A549 (cell line): ENCODE measurements around the gene PIGP. TPM values are rescaled to one million over a fixed set of nuclear protein-coding genes. Genes with fewer than 3 reads are reported as not detected.

ENCODE experiments used
- ATAC-seq, 2 experiments: fragments of 200-7000 bp in 1 of 2; fragments of >200 bp in 1 of 2; cut with Nextera tagmentation in 1 of 2; cut with Tn5 transposase in 1 of 2; 3 replicates each; pipeline versions ENCODE4 v1.8.0 to v1.9.1; 2018 to 2020; ENCODE audit warnings: mild to moderate bottlenecking in 1 of 2, moderate library complexity in 1 of 2
- CTCF ChIA-PET: fragments of 300-600 bp; sonication (Branson Sonifier 250); formaldehyde crosslinking; extraction: SDS; loops from one replicate; lab custom pipeline; 2021; ENCODE audit warnings: antibody characterized with exemption, inconsistent platforms; lab: Yijun Ruan, JAX
- POLR2A ChIA-PET: fragments of 350-600 bp; formaldehyde crosslinking; extraction: SDS; loops from one replicate; lab custom pipeline; 2021; ENCODE audit warnings: antibody characterized with exemption, inconsistent platforms; lab: Yijun Ruan, JAX
- DNase-seq, 2 experiments: peaks; one replicate each; pipeline versions ENCODE4 v3.0.0 to v3.0.0-alpha.2; 2011 to 2016; ENCODE audit warnings: low read depth in 1 of 2, low spot score in 1 of 2
- FAIRE-seq: peaks from 2 replicates; lab custom pipeline; 2011; peaks lifted over from hg19 to GRCh38; lab: Jason Lieb, UNC
- H3K27ac ChIP-seq, 2 experiments: fragments of >200 bp; sonication (Bioruptor Twin); formaldehyde crosslinking; 3 replicates each; pipeline ENCODE4 v1.5.1; 2016 to 2017
- H3K4me1 ChIP-seq: fragments of >200 bp; sonication (Bioruptor Twin); formaldehyde crosslinking; 3 replicates; pipeline ENCODE4 v1.6.1; 2016
- H3K4me2 ChIP-seq: fragments of >200 bp; sonication (Bioruptor Twin); formaldehyde crosslinking; 3 replicates; pipeline ENCODE4 v1.6.1; 2016
- H3K4me3 ChIP-seq: fragments of >200 bp; sonication (Bioruptor Twin); formaldehyde crosslinking; 3 replicates; pipeline ENCODE4 v1.5.1; 2016
- H3K9me3 ChIP-seq: fragments of >200 bp; sonication (Bioruptor Twin); formaldehyde crosslinking; 3 replicates; pipeline ENCODE4 v1.6.1; 2016
- CHD2 ChIP-seq: fragments of 150-350 bp; IDR thresholded peaks from 2 replicates; pipeline ENCODE4 v1.6.1; 2014; ENCODE audit warnings: low read length; ENCODE audit not compliant: partially characterized antibody
- CHD4 ChIP-seq: fragments of 200-600 bp; sonication (generic); IDR thresholded peaks from 2 replicates; pipeline ENCODE4 v1.6.1; 2016; ENCODE audit warnings: antibody characterized with exemption, mild to moderate bottlenecking, borderline replicate concordance
- HOXA7 ChIP-seq: fragments of 250-450 bp; sonication (Bioruptor Pico); IDR thresholded peaks from 2 replicates; pipeline ENCODE4 v1.5.0; 2020; ENCODE audit warnings: mild to moderate bottlenecking, moderate library complexity
- HOXB13 ChIP-seq: fragments of 250-450 bp; sonication (Bioruptor Pico); IDR thresholded peaks from 2 replicates; pipeline ENCODE4 v1.5.0; 2020; ENCODE audit warnings: low read depth, mild to moderate bottlenecking, moderate library complexity
- KDM1A ChIP-seq: fragments of 200-600 bp; sonication (generic); IDR thresholded peaks from 2 replicates; pipeline ENCODE4 v1.6.1; 2016; ENCODE audit warnings: low read depth, mild to moderate bottlenecking
- KDM5A ChIP-seq: fragments of 200-600 bp; sonication (generic); IDR thresholded peaks from 2 replicates; pipeline ENCODE4 v1.6.1; 2016; ENCODE audit warnings: antibody characterized with exemption, mild to moderate bottlenecking
- MAFK ChIP-seq: fragments of 450-650 bp; IDR thresholded peaks from 2 replicates; pipeline ENCODE4 v1.6.1; 2014; ENCODE audit not compliant: partially characterized antibody
- MYC ChIP-seq: IDR thresholded peaks from 2 replicates; pipeline ENCODE4 v1.6.1; 2012; ENCODE audit warnings: mild to moderate bottlenecking, inconsistent platforms, low read length, improper control_type of control experiment, borderline replicate concordance
- NFE2L2 ChIP-seq: fragments of 150-350 bp; conservative IDR thresholded peaks from 2 replicates; pipeline ENCODE4 v1.6.1; 2014; ENCODE audit warnings: low read length
- NR3C1 ChIP-seq: fragments of >200 bp; sonication (Bioruptor Twin); formaldehyde crosslinking; IDR thresholded peaks from 3 replicates; pipeline ENCODE4 v1.6.1; 2017
- POLR2A ChIP-seq: IDR thresholded peaks from 2 replicates; pipeline ENCODE4 v1.6.1; 2012; ENCODE audit warnings: mild to moderate bottlenecking, low read length
- RAD21 ChIP-seq, 2 experiments: fragments of >200 bp in 1 of 2; sonication (Bioruptor Twin) in 1 of 2; formaldehyde crosslinking in 1 of 2; IDR thresholded peaks in 1 of 2; conservative IDR thresholded peaks in 1 of 2; 2 replicates in 1 of 2; 3 replicates in 1 of 2; pipeline ENCODE4 v1.6.1; 2012 to 2018; ENCODE audit warnings: inconsistent platforms in 1 of 2
- RCOR1 ChIP-seq: fragments of 150-350 bp; IDR thresholded peaks from 2 replicates; pipeline ENCODE4 v1.6.1; 2014; ENCODE audit warnings: antibody characterized with exemption, low read length, low read depth
- RFX5 ChIP-seq: fragments of 450-650 bp; IDR thresholded peaks from 2 replicates; pipeline ENCODE4 v1.7.1; 2014; ENCODE audit warnings: antibody characterized with exemption, mild to moderate bottlenecking, moderate library complexity
- SMC3 ChIP-seq: fragments of >200 bp; sonication (Bioruptor Twin); formaldehyde crosslinking; IDR thresholded peaks from 3 replicates; pipeline ENCODE4 v1.6.1; 2018; ENCODE audit warnings: inconsistent platforms
- TFCP2L1 ChIP-seq: fragments of 250-450 bp; sonication (Bioruptor Pico); IDR thresholded peaks from 2 replicates; pipeline ENCODE4 v1.5.0; 2021; ENCODE audit warnings: mild to moderate bottlenecking
- TP53 ChIP-seq: fragments of 250-450 bp; sonication (Bioruptor Pico); IDR thresholded peaks from 2 replicates; pipeline ENCODE4 v1.5.0; 2021; ENCODE audit warnings: mild to moderate bottlenecking, moderate library complexity
- ZC3H11A ChIP-seq: fragments of 450-650 bp; IDR thresholded peaks from 2 replicates; pipeline ENCODE4 v1.6.1; 2014; ENCODE audit warnings: antibody characterized with exemption, mild to moderate bottlenecking
- ZNF302 ChIP-seq: fragments of 250-450 bp; sonication (Bioruptor Pico); IDR thresholded peaks from 2 replicates; pipeline ENCODE4 v1.9.0; 2021; ENCODE audit warnings: inconsistent platforms, mild to moderate bottlenecking, moderate library complexity
- ZSCAN20 ChIP-seq: fragments of 250-450 bp; sonication (Bioruptor Pico); IDR thresholded peaks from 2 replicates; pipeline ENCODE4 v1.8.0; 2022; ENCODE audit warnings: mild to moderate bottlenecking, moderate library complexity
- WGBS: methylation state at CpG from one replicate; pipeline ENCODE4 v1.1.6; 2017; ENCODE audit errors: missing lambda C conversion rate; 5-methylcytosine and 5-hydroxymethylcytosine counted together
- polyA plus RNA-seq, 4 experiments: library from polyadenylated mRNA; depleted of rRNA in 3 of 4; stranded (reverse); fragments of >200 nt; fragmentation: RNase III in 1 of 4; extraction: RNeasy Plus Mini Kit Qiagen cat#74134 plus additional on column Dnase treatment in 1 of 4; gene quantifications; 2 replicates in 3 of 4; 3 replicates in 1 of 4; pipeline ENCODE4 v1.2.3, GENCODE V29; 2011 to 2017
- TF ChIP-seq, protein P1 (sequence below): fragments of >200 bp; sonication (Bioruptor Twin); formaldehyde crosslinking; IDR thresholded peaks from 2 replicates; pipeline ENCODE4 v1.6.1; 2016
- TF ChIP-seq, protein P2 (sequence below): fragments of 200-600 bp; sonication (generic); IDR thresholded peaks from 2 replicates; pipeline ENCODE4 v1.6.1; 2016; ENCODE audit warnings: antibody characterized with exemption, mild to moderate bottlenecking, moderate library complexity
- TF ChIP-seq, protein P3 (sequence below): IDR thresholded peaks from 2 replicates; pipeline ENCODE4 v1.6.1; 2012
- TF ChIP-seq, protein P4 (sequence below): IDR thresholded peaks from 2 replicates; pipeline ENCODE4 v1.6.1; 2012
- TF ChIP-seq, protein P5 (sequence below): fragments of >200 bp; sonication (Bioruptor Twin); formaldehyde crosslinking; IDR thresholded peaks from 3 replicates; pipeline ENCODE4 v1.6.1; 2016

The PIGP gene
- polyA plus RNA-seq, 2 of the 4 experiments (the other 2 are of a cell fraction): 14.8 to 49.5 TPM

DNA sequence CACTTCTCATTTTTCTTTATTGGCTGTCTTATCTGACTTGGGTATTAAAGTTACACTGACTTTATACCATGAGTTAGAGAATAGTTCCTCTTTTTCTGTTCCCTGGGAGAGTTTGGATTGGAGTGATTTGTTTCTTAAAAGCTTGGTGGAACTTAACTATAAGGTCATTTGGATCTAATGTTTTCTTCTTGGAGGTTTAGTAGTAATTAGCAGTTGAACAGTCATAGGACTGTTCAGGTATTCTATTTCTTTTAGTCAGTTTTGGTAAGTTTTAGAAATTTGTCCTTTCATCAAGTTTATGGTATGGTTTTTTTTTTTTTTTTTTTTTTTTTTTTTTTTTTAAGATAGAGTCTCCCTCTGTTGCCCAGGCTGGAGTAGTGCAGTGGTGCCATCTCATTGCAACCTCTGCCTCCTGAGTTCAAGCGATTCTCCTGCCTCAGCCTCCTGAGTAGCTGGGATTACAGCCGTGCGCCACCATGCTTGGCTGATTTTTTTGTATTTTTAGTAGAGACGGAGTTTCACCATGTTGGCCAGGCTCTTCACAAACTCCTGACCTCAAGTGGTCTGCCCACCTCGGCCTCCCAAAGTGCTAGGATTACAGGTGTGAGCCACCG lies 6.4 kb upstream of the PIGP start (continued):
- TF ChIP-seq KDM5A (no peak), RFX5 (no peak), CHD4 (no peak)

DNA sequence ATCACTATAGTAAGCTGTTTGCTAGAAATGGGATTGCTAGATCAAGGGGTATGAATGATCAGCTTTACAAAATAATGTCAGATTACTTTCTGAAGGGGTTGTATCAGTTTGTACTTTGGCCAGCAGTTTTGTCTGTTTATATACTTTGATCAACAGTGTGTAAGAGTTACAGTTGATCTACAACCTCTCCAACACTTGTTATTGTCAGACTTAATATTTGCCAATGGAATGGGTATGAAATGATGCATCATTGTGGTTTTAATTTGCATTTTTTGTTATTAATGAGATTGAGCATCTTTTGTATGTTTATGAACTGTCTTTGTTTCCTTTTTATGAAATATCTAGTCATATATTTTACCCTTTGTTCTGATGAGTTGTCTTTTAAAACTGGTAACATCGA lies 4.5 kb upstream of the PIGP start:
- no peak for TF ChIP-seq RAD21 (conservative IDR thresholded peaks at IDR 0.05 in 1 of 2, IDR thresholded peaks at IDR 0.05 in 1 of 2)
- TF ChIP-seq, protein P1, sequence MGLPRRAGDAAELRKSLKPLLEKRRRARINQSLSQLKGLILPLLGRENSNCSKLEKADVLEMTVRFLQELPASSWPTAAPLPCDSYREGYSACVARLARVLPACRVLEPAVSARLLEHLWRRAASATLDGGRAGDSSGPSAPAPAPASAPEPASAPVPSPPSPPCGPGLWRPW: no peak
- no peak for TF ChIP-seq NR3C1
- TF ChIP-seq MAFK: no peak
- TF ChIP-seq KDM1A: no peak
- no peak for TF ChIP-seq KDM5A
- TF ChIP-seq, protein P2, sequence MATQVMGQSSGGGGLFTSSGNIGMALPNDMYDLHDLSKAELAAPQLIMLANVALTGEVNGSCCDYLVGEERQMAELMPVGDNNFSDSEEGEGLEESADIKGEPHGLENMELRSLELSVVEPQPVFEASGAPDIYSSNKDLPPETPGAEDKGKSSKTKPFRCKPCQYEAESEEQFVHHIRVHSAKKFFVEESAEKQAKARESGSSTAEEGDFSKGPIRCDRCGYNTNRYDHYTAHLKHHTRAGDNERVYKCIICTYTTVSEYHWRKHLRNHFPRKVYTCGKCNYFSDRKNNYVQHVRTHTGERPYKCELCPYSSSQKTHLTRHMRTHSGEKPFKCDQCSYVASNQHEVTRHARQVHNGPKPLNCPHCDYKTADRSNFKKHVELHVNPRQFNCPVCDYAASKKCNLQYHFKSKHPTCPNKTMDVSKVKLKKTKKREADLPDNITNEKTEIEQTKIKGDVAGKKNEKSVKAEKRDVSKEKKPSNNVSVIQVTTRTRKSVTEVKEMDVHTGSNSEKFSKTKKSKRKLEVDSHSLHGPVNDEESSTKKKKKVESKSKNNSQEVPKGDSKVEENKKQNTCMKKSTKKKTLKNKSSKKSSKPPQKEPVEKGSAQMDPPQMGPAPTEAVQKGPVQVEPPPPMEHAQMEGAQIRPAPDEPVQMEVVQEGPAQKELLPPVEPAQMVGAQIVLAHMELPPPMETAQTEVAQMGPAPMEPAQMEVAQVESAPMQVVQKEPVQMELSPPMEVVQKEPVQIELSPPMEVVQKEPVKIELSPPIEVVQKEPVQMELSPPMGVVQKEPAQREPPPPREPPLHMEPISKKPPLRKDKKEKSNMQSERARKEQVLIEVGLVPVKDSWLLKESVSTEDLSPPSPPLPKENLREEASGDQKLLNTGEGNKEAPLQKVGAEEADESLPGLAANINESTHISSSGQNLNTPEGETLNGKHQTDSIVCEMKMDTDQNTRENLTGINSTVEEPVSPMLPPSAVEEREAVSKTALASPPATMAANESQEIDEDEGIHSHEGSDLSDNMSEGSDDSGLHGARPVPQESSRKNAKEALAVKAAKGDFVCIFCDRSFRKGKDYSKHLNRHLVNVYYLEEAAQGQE: no peak
- TF ChIP-seq NFE2L2: no peak
- no peak for TF ChIP-seq CHD2
- TF ChIP-seq HOXA7: no peak
- no peak for TF ChIP-seq TP53 (CRISPR knock-in tag)
- TF ChIP-seq, protein P3, sequence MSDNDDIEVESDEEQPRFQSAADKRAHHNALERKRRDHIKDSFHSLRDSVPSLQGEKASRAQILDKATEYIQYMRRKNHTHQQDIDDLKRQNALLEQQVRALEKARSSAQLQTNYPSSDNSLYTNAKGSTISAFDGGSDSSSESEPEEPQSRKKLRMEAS: no peak
- TF ChIP-seq, all 56 proteins: peak for 0
- Histone ChIP-seq H3K4me2 (no peak overlapping the region), H3K4me3 (no peak overlapping the region), H3K27ac (no peak overlapping the region), H3K4me1 (no peaks in the 10 kb centered on the region; the same call in 2 of the 3 replicates), H3K9me3 (no peaks in the 10 kb centered on the region)
- CTCF ChIA-PET: interaction anchor here (1.2 kb wide), 1 partner anchor 100 kb away, joined by 3 read pairs; no protein-coding TSS in a partner anchor
- POLR2A ChIA-PET: no interaction called here
- DNase-seq: no peak
- ATAC-seq: no peak
- no peak for FAIRE-seq
- WGBS: 87% methylated on average over 1 of the region's 1 CpG

DNA sequence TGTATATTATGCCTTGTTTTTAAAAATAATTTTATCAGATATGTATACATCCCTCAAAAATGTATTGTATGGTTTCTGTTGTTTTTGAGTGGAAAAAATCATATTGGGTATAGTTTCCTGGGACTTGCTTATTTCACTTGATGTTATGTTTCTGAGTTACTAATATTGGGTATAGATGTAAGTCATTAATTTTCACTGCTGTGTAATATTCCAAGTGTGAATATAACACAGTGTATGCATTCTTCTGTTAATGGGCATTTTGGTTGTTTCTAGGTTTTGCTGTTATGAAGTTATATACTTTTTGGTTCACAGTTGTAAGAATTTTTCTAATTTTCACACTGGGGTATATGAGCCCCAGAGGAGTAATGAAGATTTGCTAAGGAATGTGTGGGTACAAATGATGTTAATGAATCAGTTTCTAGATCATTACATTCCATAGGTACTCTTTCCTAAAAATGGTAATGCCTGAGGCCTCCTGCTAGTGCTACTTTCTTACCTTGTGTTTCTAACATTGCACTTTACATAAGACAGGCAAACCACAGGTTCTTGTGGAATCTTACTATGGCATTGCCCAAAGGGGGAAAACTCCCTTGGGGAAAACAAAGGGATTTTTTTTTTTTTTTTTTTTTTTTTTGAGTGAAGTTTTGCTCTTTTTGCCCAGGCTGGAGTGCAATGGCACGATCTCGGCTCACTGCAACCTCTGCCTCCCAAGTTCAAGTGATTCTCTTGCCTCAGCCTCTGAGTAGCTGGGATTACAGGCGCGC lies 3.4 kb upstream of the PIGP start:
- no peaks in the 10 kb centered on the region for H3K9me3 ChIP-seq
- ChIA-PET POLR2A (no interaction called here), CTCF (interaction anchor here (1.2 to 1.5 kb wide), 2 partner anchors 8 to 11 kb away, joined by 3 to 4 read pairs; no protein-coding TSS in a partner anchor)
- no peak for DNase-seq
- H3K27ac ChIP-seq: no peak overlapping the region
- no peak for ATAC-seq
- WGBS: 96% methylated on average over 4 of the region's 4 CpGs
- no peak for FAIRE-seq
- H3K4me1 ChIP-seq: peaks cover 5% of the 10 kb centered on the region; the same call in 2 of the 3 replicates
- no peak for TF ChIP-seq TFCP2L1 (CRISPR knock-in tag)
- TF ChIP-seq, protein P4, sequence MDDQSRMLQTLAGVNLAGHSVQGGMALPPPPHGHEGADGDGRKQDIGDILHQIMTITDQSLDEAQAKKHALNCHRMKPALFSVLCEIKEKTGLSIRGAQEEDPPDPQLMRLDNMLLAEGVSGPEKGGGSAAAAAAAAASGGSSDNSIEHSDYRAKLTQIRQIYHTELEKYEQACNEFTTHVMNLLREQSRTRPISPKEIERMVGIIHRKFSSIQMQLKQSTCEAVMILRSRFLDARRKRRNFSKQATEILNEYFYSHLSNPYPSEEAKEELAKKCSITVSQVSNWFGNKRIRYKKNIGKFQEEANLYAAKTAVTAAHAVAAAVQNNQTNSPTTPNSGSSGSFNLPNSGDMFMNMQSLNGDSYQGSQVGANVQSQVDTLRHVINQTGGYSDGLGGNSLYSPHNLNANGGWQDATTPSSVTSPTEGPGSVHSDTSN: no peak
- TF ChIP-seq POLR2A: no peak
- no peak for TF ChIP-seq ZSCAN20 (CRISPR knock-in tag)
- no peak for TF ChIP-seq TP53 (CRISPR knock-in tag)
- no peak for TF ChIP-seq ZC3H11A
- no peak for TF ChIP-seq ZNF302 (CRISPR knock-in tag)
- TF ChIP-seq RCOR1: no peak
- TF ChIP-seq MYC: no peak
- no peak for TF ChIP-seq SMC3
- TF ChIP-seq, protein P5, sequence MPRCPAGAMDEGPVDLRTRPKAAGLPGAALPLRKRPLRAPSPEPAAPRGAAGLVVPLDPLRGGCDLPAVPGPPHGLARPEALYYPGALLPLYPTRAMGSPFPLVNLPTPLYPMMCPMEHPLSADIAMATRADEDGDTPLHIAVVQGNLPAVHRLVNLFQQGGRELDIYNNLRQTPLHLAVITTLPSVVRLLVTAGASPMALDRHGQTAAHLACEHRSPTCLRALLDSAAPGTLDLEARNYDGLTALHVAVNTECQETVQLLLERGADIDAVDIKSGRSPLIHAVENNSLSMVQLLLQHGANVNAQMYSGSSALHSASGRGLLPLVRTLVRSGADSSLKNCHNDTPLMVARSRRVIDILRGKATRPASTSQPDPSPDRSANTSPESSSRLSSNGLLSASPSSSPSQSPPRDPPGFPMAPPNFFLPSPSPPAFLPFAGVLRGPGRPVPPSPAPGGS: no peak
- no peak for TF ChIP-seq NR3C1
- TF ChIP-seq, protein P2: no peak
- TF ChIP-seq HOXB13 (CRISPR knock-in tag): no peak
- H3K4me3 ChIP-seq: no peak overlapping the region
- no peak overlapping the region for H3K4me2 ChIP-seq
